Effector CD8-positive, alpha-beta T cell (primary cell): Measurements from ENCODE around the gene PIGS.

ENCODE experiments used
- DNase-seq: peaks from one replicate; lab custom pipeline; 2025; lab: John Stamatoyannopoulos, UW

Gene PIGS

DNA sequence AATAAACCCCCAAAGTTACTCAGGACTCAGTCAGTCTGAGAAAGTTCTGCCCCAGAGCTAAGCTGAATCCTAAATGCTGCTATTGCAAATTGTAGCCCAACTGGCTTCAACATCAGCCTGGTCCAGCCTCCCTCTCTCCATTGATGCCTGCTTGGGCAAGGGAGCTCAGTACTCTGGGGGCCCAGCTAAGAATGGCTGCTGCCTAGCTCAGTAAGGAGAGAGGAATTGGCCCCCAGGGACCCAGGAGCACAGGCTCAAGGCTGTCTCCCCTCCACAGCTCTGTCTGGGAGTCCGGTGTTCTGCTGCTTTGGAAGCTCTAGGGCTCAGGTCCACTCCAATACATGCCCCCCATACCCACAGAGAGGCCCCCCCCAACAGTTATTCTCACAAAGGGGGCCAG lies 20.5 kb downstream of the PIGS start:
- no peak for DNase-seq

- DNase-seq: peak; percentile 33
Measured at GRCh38 chr17:28549236-28550132, 21.8 kb downstream of the PIGS start.

DNA sequence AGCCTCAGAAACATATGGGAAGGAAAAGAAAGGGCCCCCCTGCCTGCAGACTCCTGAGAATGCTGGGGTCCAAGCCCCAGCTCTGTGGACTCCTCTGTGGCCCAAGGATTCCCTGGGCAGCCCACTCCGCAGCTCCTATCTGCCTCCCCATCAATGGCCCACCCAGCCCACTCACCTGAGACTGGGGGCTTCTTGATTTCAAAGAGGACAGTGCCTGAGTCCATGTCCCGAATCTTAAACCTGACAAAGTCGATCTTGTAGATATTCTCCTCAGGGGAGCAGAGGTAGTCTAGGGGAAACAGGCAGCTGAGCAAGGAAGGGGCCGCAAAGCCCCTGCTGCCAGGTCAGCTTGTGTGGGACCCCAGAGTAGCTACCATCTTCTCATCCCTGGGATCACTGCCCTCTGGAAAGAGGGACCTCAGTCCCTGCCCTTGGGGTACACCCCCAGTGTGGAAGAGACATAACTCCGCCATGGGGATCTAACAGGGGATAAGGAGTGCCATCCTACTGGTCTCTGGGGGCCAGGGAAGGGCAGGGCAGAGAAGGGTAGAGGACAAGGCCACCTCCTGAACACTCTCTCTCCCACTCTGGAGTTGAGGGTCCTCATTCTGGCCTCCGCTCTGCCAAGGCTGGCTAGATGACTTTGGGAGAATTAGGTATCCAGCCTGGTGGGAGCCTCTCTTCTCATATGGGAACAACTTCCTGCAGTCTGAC lies 22.8 kb downstream of the PIGS start:
- no peak for DNase-seq

DNA sequence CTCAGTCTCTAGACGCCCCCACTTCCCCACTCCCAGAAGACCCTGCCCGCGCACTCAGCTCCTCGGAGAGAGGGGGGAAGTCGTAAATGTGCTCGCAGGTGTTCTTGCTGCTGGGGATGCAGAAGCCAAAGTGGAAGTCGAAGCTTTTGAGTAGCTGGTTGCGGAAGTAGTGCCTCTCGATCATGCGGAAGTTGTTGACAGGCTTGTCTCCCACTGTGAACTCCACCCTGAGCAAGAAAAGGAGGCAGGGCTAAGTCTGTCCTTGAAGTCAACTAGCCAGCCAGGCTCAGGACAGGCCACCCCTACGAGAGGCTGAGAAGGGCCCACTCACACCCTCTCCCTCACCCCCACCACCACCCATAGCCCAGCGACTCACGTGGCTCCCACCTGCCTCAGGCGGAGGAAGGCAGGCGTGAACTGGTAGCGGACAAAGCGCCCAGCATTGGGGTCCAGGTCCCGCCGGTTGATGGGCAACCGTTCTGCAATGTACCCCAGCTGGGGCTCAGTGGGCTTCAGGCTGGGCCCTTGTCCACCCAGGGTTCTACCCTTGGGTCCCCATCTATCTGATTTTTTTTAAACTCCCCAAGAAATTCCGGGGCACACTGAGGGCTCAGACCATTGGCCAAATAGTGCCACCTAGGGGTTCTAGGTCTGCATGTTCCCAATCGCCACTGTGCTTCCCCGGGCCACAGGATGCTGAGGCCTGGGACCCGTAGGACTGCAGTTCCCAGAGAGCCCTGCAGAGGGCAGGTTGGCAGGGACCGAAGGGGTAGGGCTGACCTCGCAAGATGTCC lies 23.5 kb downstream of the PIGS start:
- DNase-seq: peak; percentile 18

DNA sequence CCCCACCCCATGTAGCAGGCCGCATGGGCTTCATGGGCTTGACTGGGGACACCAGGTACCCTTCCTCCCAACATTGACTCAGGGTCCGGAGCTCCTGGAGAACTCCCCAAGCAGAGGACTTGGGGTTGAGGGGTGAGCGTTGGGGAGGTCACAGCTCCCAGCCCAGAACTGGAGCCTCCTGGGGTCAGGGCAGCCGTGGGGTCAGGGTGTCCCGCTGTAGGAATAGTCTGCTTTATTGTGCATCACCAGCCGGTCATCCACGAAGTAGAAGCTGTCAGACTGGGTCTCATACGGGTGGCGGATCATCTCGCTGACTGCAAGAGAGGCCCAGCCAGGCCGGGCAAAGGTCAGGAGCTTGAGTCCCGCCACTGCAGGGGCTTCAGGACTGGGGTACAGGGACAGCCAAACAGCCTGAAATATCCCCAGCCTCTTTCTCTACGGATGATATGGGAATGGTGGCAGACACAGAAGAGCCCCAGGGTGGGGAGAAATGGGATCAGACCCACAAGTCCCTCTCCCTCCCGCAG lies 24.2 kb downstream of the PIGS start:
- no peak for DNase-seq

DNA sequence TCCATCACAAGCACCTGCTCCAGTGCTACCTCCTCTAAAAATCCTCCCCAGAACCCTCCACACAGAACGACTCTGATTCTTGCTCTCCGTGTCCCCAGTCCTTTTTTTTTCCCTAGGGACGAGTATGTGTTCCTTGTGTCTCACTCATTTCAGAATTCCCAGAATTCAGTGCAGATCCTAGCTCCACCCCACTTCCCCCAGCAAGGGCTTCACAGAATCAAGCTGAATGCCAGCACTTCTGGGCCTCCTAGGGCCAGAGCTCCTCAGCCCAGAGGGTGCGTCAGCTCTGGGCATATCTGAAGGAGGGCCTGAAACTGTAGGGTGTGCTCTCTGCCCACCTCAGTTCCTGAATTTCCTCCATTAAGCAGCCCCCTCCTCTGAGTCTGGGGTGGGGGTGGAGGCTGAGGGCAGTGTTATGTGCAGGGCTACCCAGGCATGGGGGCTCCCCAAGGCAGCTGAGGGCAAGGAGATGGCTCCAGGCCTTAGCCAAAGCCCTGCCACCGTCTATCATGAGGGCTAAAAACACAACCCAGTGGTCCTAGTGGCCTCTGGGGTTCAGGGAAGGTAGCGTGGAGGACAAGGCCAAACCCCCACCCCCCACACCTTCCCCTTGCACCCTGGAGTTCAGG lies 25.4 kb downstream of the PIGS start:
- DNase-seq: no peak

DNA sequence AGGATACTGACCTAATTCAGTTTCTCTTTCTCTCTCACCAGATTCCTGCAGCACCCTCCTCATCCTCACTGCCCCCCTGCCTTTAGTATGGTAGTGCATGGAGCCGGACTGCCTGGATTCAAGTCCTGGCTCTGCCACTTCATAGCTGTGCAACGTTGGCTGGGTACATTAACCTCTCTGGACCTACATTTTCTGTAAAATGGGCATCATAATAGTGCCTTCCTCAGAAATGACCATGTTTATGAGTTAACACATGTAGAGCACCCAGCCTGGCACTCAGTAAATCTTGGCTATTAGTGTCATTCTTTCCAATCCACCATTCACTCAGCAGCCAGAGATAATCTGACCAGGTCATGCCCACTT lies 26.2 kb downstream of the PIGS start:
- DNase-seq: no peak

GRCh38 chr17:28544402-28545140 lies 26.8 kb downstream of the PIGS start:
- no peak for DNase-seq

GRCh38 chr17:28541439-28541838 lies 29.9 kb downstream of the PIGS start:
- no peak for DNase-seq

GRCh38 chr17:28540231-28540630 lies 31.1 kb downstream of the PIGS start:
- DNase-seq: no peak

DNA sequence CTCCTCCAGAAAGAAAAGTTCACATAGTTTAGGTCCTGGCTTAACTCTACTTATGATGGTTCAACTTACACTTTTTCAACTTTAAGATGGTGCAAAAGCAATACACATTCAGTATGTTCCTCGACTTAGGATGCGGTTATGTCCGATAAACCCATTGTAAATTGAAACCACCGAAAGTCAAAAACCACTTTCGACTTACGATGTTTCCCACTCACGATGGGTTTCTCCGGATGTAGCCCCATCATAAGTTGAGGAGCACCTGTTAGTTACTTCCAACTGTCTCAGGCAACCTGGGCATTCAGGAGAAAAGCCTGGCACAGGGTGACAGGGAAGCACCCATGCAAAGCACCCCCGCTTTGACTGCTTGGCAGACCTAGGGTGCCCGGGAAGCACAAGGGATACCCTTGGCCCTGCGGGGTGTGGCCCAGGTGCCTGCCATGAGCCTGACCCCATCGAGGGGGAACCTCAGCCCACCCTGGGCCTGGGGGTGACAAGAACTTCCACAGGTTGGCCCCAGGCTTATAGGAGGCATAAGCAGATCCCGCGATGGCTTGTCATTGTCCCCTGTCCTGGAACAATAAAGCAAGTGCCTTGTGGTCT lies 32.9 kb downstream of the PIGS start:
- no peak for DNase-seq

DNA sequence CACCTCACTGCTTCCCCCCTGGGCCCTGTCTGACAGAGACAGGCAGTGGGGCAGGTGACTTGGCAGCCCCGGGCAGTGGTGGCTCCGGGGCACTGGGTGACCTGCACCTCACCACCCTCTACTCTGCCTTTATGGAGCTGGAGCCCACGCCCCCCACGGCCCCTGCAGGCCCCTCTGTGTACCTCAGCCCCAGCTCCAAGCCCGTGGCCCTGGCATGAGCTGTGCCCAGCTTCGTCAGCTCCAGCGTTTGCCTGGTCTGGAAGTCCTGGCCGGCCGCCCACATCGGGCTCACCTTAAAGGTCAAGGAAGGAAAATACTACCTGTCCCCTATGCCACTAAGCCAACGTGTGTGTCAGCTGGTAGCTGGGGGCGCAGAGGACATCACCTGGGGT lies 34.1 kb downstream of the PIGS start:
- DNase-seq: no peak

GRCh38 chr17:28536532-28537218 lies 34.6 kb downstream of the PIGS start:
- DNase-seq: no peak

DNA sequence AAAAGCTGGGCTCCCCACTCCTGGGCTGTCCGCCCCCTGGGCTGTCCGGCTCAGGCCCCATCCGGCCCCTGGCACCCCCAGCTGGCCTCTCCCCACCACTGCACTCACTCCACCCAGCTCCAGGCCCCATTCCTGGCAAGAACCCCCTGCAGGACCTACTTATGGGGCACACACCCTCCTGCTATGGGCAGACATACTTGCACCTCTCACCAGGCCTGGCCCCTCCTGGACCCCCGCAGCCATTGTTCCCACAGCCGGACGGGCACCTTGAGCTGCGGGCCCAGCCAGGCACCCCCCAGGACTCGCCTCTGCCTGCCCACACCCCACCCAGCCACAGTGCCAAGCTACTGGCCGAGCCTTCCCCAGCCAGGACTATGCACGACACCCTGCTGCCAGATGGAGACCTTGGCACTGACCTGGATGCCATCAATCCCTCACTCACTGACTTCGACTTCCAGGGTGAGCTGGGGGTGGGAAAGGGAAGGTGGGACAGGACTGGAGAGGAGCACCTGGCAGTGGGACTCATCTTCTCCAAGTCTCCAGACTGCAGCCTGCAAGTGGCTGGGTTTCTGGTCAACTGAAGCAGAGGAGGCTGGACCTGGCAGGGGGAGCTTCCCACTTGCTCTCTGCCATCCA lies 36.5 kb downstream of the PIGS start:
- no peak for DNase-seq

- DNase-seq: no peak
Measured at GRCh38 chr17:28533091-28533807, 38.1 kb downstream of the PIGS start.

GRCh38 chr17:28532050-28532960 lies 39.0 kb downstream of the PIGS start:
- DNase-seq: no peak

DNA sequence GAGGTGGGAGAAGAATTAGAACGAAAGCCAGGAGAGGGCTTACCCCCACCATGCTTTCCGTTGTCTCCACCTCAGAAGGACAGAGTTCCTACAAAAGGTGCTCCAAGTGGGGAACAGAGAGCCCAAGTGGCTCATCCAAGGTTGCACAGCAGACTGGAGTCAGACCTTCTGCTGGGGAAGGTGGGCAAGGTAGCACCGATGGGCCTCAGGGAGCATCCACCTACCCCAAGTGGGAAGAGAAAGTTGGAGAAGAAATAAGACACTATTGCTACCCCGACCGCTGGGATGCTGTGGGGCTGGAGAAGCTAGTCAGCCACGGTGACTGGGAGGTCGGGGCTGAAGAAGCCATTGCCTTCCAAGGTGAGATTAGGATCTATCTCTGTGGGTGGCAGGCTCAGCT lies 40.4 kb downstream of the PIGS start:
- DNase-seq: no peak

DNA sequence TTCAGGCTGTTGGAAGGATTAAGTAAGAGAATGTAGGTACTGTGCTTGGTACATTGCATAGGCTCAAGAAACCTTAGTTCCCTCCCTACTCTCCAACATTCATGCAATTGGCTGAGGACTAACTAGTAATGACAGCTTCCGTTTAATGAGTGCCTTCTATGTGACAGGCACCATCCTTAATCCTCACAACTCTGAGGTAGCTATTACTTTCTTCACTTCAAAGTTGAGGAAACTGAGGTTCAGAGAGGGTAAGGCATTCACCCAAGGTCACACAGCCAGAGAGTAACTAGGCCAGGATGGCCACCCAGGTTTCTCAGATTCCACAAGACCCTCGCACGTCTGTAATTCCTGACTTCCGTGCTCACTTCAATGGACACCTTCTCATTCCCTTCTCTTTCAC lies 41.1 kb downstream of the PIGS start:
- DNase-seq: no peak
